ENCODE data around the gene CRB2.

The CRB2 gene

DNA sequence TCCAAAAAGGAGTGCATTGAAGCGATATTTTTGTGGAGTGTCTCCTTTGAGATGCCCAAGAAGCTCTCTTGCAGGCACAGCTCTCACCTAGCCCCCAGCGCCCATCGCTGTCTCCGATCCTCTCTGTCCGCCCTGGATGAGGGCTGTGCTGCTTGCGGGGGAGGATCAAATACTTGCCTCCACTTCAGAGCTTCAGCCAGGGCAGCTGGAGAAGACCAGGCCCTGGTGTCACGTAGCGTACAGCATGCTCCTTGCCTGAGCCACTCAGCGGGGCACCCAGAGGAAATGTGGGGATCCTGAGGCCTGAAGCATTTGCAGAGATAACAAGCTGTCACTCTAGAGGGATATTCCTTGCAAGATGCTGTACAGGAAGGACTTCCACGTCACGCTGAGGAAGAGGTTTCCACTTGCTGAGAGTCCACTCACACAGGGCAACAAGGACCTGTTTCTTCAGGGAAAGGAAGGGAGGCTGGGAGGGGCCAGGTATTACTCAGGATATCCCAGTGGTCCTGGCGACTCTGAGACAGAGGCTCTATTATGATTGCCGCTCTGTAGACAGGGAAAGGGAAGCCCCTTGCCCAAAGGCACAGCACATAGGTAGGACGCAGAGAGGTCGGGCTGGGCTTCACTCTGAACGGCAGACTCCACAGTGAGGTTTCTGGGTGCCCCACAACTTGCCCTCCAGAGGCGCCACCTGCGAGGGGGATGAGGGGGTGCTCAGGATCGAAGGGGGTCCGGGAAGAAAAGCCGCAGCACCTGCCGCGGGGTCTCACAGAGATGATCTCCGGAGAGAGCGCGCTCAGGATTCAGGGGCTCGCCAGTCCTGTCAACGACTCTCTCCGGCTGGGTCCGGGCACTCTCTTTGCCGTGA lies 64.0 kb downstream of the CRB2 start:
- no peak overlapping the region for H3K9ac ChIP-seq (ENCODE audit: low read length)
- H3K27ac ChIP-seq (ENCODE audit: low read depth, low read length) = no peak overlapping the region
- no peaks in the 10 kb centered on the region for H3K9me3 ChIP-seq (ENCODE audit: control insufficient read depth, insufficient read depth, low read depth, low read length)
- H3K4me3 ChIP-seq (ENCODE audit: low read depth, low read length) = no peak overlapping the region
- peaks cover 51% of the 10 kb centered on the region for H3K4me1 ChIP-seq (ENCODE audit: control insufficient read depth, insufficient read depth, low read length)
- no peaks in the 10 kb centered on the region for H3K36me3 ChIP-seq (ENCODE audit: control insufficient read depth, insufficient read depth, low read length)
- no peaks in the 10 kb centered on the region for H3K27me3 ChIP-seq (ENCODE audit: control insufficient read depth, insufficient read depth, low read length)

DNA sequence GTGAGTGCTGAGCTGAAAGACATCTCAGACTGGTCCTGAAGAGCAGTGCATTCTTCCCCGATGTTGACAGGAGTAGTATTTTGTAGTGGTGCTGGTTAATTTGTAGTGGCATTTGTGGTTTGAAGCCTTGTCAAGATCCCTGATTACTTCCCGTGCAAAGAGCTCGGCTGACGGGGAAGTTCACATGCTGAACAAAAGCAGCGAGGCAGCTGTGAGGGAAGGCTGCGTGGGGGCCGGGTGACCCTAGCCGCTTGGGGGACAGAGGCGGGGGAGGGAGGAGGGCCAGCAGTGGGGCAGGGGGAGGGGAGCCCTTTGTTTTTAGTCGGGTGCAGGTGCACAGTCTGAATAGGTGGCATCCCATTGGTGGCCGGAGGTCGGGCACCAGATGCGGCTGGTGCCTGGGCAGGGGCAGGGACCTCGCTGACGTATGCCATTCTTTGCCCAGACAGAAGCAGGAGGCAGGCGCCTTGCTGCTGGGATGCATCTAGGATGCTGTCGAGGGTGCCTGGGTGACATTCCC lies 64.7 kb downstream of the CRB2 start:
- H3K27me3 ChIP-seq (ENCODE audit: control insufficient read depth, insufficient read depth, low read length) = no peaks in the 10 kb centered on the region
- peaks cover 52% of the 10 kb centered on the region for H3K4me1 ChIP-seq (ENCODE audit: control insufficient read depth, insufficient read depth, low read length)
- H3K9me3 ChIP-seq (ENCODE audit: control insufficient read depth, insufficient read depth, low read depth, low read length) = no peaks in the 10 kb centered on the region
- no peaks in the 10 kb centered on the region for H3K36me3 ChIP-seq (ENCODE audit: control insufficient read depth, insufficient read depth, low read length)
- H3K27ac ChIP-seq (ENCODE audit: low read depth, low read length) = no peak overlapping the region
- H3K9ac ChIP-seq (ENCODE audit: low read length) = no peak overlapping the region
- H3K4me3 ChIP-seq (ENCODE audit: low read depth, low read length) = no peak overlapping the region

DNA sequence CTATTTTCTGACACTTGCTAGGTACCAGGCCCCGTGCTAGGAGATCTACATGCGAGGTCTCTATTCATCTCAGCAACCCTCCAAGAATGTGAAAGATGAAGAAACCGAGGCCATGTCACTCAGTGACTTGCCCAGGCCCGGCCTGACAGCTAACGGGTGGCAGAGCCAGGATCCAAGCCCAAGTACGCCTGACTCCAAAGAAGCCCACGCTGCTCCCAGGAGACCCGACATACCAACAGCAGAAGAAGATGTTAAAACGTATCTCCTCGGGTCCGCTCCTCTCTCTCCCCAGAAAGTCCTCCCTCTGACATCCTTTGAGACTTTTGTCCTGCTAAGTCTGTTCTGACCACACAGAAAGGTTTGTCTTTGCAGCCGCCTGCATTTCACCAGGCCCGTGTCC lies 65.2 kb downstream of the CRB2 start:
- Histone ChIP-seq H3K9me3 (ENCODE audit: control insufficient read depth, insufficient read depth, low read depth, low read length) (no peaks in the 10 kb centered on the region), H3K4me1 (ENCODE audit: control insufficient read depth, insufficient read depth, low read length) (peaks cover 52% of the 10 kb centered on the region), H3K27ac (ENCODE audit: low read depth, low read length) (no peak overlapping the region), H3K27me3 (ENCODE audit: control insufficient read depth, insufficient read depth, low read length) (no peaks in the 10 kb centered on the region), H3K36me3 (ENCODE audit: control insufficient read depth, insufficient read depth, low read length) (no peaks in the 10 kb centered on the region), H3K4me3 (ENCODE audit: low read depth, low read length) (no peak overlapping the region), H3K9ac (ENCODE audit: low read length) (no peak overlapping the region)

DNA sequence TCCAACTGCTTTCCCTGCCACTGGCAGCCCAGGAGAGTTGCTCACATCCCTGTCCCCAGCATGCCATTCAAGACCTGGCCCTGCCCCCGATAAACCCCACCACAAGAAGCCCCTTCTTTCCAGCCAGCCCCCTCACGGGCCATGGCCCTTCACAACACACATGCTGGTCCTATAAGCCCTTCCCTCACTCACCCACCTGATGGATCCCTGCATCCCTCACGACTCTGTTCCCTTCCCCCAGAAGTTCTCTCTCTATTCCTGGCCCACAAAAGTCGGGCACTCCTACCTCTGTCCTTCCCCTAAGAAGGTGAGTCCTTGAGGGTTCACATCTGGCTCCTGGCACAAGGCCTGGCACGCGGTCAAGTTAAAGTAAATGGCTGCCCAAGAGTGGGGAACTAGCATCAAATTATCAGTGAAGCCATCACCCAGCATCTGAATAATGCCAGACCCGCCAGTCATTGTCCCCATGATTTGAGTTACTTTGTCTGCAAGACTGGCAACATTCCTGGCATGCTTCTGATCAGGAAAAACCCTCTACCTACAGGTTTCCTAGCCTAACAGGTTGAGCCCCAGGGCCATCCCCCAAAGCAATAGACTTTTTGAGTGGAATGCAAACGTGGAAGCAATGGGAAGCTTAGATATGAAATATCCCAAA lies 65.9 kb downstream of the CRB2 start:
- no peaks in the 10 kb centered on the region for H3K36me3 ChIP-seq (ENCODE audit: control insufficient read depth, insufficient read depth, low read length)
- no peak overlapping the region for H3K4me3 ChIP-seq (ENCODE audit: low read depth, low read length)
- no peak overlapping the region for H3K9ac ChIP-seq (ENCODE audit: low read length)

DNA sequence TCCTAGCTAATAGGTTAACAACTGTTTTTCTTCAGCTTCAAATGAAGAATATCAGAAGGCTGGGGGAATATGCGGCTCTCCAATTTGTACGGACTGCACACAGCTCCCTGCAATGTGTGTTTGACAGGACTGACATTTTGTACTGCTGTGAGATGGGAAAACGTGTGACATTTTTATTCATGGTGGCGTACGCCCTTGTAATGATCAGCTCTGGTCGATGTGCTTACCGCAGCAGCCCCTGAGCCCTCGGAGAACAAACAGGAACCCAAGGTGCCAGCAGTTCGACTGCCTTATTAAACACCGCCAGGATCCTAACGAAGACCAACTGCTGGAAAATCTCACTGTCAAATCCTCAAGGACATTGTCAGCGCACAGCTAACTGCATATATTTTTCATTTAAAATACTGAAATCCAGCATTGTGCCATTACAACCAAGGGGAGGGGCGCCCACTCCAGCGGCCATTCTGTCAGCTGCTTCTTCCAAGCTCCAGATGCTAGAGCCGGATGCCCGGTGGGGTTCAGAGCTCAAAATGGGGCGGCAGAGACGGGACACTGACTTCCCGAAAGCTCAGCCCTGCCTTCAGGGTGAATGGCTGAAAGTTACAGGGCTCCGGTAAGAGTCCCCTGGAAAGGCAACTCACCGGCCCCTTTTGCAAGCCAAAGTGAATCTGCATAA lies 66.8 kb downstream of the CRB2 start:
- H3K36me3 ChIP-seq (ENCODE audit: control insufficient read depth, insufficient read depth, low read length) = no peaks in the 10 kb centered on the region
- no peak overlapping the region; the same call in 1 of the 2 replicates for H3K4me3 ChIP-seq (ENCODE audit: low read depth, low read length)
- H3K27ac ChIP-seq (ENCODE audit: low read depth, low read length) = no peak overlapping the region
- peaks cover 52% of the 10 kb centered on the region for H3K4me1 ChIP-seq (ENCODE audit: control insufficient read depth, insufficient read depth, low read length)
- no peak overlapping the region for H3K9ac ChIP-seq (ENCODE audit: low read length)
- H3K9me3 ChIP-seq (ENCODE audit: control insufficient read depth, insufficient read depth, low read depth, low read length) = no peaks in the 10 kb centered on the region
- no peaks in the 10 kb centered on the region for H3K27me3 ChIP-seq (ENCODE audit: control insufficient read depth, insufficient read depth, low read length)

More for the DNA sequence above, 65.9 kb downstream of the CRB2 start:
- Histone ChIP-seq H3K27me3 (ENCODE audit: control insufficient read depth, insufficient read depth, low read length) (no peaks in the 10 kb centered on the region), H3K4me1 (ENCODE audit: control insufficient read depth, insufficient read depth, low read length) (peaks cover 52% of the 10 kb centered on the region), H3K27ac (ENCODE audit: low read depth, low read length) (no peak overlapping the region), H3K9me3 (ENCODE audit: control insufficient read depth, insufficient read depth, low read depth, low read length) (no peaks in the 10 kb centered on the region)

DNA sequence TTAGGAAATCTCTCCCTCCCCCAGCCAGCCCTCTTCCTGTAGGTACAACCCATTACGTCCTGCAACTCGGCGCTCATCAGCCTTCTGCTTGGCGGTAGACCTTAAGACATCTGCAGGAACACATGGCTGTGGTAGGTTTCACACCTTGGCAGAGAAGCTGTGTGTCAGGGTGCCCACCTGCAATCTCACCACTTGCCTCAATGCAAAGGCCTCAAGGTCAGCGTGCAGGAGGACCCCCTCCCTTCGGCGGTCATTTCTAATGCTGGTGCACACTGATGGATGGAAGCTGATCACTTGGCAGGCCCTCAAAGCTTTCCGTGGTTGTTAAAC lies 67.3 kb downstream of the CRB2 start:
- H3K27ac ChIP-seq (ENCODE audit: low read depth, low read length) = no peak overlapping the region
- H3K9ac ChIP-seq (ENCODE audit: low read length) = no peak overlapping the region
- no peaks in the 10 kb centered on the region for H3K9me3 ChIP-seq (ENCODE audit: control insufficient read depth, insufficient read depth, low read depth, low read length)
- no peak overlapping the region; the same call in 1 of the 2 replicates for H3K4me3 ChIP-seq (ENCODE audit: low read depth, low read length)
- H3K4me1 ChIP-seq (ENCODE audit: control insufficient read depth, insufficient read depth, low read length) = peaks cover 52% of the 10 kb centered on the region
- no peaks in the 10 kb centered on the region for H3K36me3 ChIP-seq (ENCODE audit: control insufficient read depth, insufficient read depth, low read length)
- no peaks in the 10 kb centered on the region for H3K27me3 ChIP-seq (ENCODE audit: control insufficient read depth, insufficient read depth, low read length)

DNA sequence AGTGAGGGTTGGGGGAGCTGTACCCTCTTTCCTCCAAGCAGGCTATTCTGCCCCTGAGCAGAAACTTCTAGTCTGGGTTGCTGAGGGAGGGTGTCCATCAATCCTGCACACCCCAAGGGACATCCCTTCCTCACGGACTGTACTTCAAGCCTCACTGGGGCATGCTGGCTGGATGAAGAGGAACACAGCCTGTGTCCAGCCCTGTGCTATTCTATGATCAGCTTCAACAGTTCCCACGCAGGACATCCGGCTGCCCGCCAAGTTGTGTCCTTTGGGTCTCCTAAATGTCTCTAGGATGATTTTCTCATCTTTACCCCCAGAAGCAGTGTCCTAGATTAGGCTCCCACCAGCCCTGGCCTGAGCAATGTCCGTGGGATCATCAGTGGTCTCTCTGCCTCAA lies 68.1 kb downstream of the CRB2 start:
- Histone ChIP-seq H3K36me3 (ENCODE audit: control insufficient read depth, insufficient read depth, low read length) (no peaks in the 10 kb centered on the region), H3K27ac (ENCODE audit: low read depth, low read length) (no peak overlapping the region)

DNA sequence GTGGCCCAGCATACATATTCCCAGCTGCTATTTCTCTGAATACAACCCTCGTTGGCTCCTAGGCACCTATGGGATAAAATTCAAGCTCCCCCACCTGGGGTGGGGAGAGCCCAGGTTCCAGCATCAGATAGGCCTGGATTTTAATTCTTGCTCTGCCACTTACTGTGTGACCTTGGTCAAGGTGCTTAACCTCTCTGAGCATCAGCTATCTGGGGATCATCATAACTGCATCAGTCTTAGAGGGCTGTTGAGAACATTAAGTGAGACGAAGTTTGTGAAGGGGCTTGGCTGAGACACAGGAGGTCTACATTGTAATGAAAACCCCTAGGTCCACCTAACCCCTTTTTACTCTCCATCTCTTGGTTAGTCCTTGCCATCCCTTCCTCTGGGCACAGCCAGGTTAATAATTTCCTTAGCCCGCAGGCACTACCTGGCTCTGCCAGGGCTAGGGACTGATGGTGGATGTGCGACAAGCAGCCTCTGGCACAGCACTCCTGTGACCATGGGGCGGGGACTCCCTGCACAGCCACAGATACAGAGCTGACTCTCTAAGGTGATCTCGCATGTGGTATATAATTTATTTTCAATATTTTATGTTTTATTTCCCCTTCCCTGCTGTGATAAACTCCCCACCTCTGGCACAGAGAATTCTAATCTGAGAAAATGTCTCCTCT lies 68.7 kb downstream of the CRB2 start:
- no peak overlapping the region for H3K27ac ChIP-seq (ENCODE audit: low read depth, low read length)
- no peaks in the 10 kb centered on the region for H3K27me3 ChIP-seq (ENCODE audit: control insufficient read depth, insufficient read depth, low read length)
- no peaks in the 10 kb centered on the region for H3K36me3 ChIP-seq (ENCODE audit: control insufficient read depth, insufficient read depth, low read length)
- no peak overlapping the region for H3K4me3 ChIP-seq (ENCODE audit: low read depth, low read length)
- no peaks in the 10 kb centered on the region for H3K9me3 ChIP-seq (ENCODE audit: control insufficient read depth, insufficient read depth, low read depth, low read length)
- no peak overlapping the region for H3K9ac ChIP-seq (ENCODE audit: low read length)
- H3K4me1 ChIP-seq (ENCODE audit: control insufficient read depth, insufficient read depth, low read length) = peaks cover 50% of the 10 kb centered on the region

More for the DNA sequence above, 68.1 kb downstream of the CRB2 start:
- Histone ChIP-seq H3K9ac (ENCODE audit: low read length) (no peak overlapping the region), H3K9me3 (ENCODE audit: control insufficient read depth, insufficient read depth, low read depth, low read length) (no peaks in the 10 kb centered on the region), H3K4me3 (ENCODE audit: low read depth, low read length) (no peak overlapping the region), H3K27me3 (ENCODE audit: control insufficient read depth, insufficient read depth, low read length) (no peaks in the 10 kb centered on the region), H3K4me1 (ENCODE audit: control insufficient read depth, insufficient read depth, low read length) (peaks cover 52% of the 10 kb centered on the region)

DNA sequence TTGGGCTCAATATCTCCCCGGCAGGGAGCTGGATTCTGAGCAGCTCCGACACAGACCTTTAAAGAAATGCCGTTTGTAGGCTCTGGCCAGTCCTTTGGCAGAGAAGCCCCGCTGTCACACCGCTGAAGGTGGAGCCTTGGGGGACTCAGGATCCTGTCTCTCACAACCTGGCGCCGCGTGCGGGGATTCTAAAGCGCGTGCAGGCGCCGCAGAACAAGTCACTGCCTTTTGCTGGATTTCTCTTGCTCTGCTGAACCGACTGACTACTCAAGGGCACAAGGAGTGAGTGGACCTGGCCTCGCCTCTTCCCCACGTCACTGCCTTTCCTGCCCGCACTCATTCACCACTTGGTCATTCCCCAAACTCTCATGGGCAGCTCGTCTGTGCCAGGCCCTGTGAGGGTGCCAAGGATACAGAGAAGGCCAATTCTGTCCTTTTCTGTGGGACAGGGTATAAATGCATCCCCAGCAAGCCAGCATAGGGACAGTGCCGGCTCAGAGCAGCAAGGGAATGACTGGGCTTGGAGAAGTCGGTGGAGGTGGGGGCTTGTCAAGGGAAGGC lies 69.3 kb downstream of the CRB2 start:
- no peaks in the 10 kb centered on the region for H3K36me3 ChIP-seq (ENCODE audit: control insufficient read depth, insufficient read depth, low read length)

DNA sequence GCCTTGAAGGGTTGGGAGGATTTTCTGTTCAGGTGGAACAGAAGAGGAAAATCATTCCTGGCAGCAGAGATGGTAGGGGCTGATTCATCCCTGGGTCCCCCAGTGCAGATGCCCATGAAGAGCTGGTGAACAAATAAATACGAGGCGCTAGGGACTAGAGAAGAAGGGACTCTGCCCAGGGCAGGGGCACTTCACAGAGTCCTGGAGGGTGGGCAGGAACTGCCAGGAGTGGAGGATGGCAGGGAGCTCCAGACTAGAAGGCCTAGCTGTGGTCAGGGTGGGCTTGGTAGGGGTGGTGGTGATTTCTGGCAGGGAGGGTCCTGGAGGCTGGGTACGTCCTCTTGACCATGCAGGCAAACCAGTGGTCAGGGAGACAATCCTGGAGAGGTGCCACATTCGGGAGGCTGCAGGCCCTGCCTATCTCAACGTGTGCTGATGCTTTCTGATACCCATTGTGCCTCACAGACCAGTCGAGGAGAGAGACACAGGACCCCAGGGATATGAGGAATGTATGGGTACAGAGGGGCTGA lies 69.9 kb downstream of the CRB2 start:
- Histone ChIP-seq H3K9ac (ENCODE audit: low read length) (no peak overlapping the region), H3K27me3 (ENCODE audit: control insufficient read depth, insufficient read depth, low read length) (no peaks in the 10 kb centered on the region), H3K36me3 (ENCODE audit: control insufficient read depth, insufficient read depth, low read length) (no peaks in the 10 kb centered on the region), H3K9me3 (ENCODE audit: control insufficient read depth, insufficient read depth, low read depth, low read length) (no peaks in the 10 kb centered on the region), H3K4me1 (ENCODE audit: control insufficient read depth, insufficient read depth, low read length) (peaks cover 44% of the 10 kb centered on the region), H3K4me3 (ENCODE audit: low read depth, low read length) (no peak overlapping the region), H3K27ac (ENCODE audit: low read depth, low read length) (no peak overlapping the region)

More for the DNA sequence above, 69.3 kb downstream of the CRB2 start:
- H3K27ac ChIP-seq (ENCODE audit: low read depth, low read length) = no peak overlapping the region
- no peak overlapping the region for H3K4me3 ChIP-seq (ENCODE audit: low read depth, low read length)
- peaks cover 44% of the 10 kb centered on the region for H3K4me1 ChIP-seq (ENCODE audit: control insufficient read depth, insufficient read depth, low read length)
- no peaks in the 10 kb centered on the region for H3K9me3 ChIP-seq (ENCODE audit: control insufficient read depth, insufficient read depth, low read depth, low read length)
- H3K9ac ChIP-seq (ENCODE audit: low read length) = no peak overlapping the region
- no peaks in the 10 kb centered on the region for H3K27me3 ChIP-seq (ENCODE audit: control insufficient read depth, insufficient read depth, low read length)
